ENCODE measurements around the gene KIF1A. TPM values are rescaled to one million over a fixed set of nuclear protein-coding genes. Genes with fewer than 3 reads are reported as not detected.

Gene KIF1A
- total and polyA plus RNA-seq, 2 experiments from 2014 or later = 16.1 to 16.5 TPM

- Histone ChIP-seq H3K27ac (no peak overlapping the region), H3K9me3 (ENCODE audit: low read depth) (no peaks in the 10 kb centered on the region), H3K79me2 (no peaks in the 10 kb centered on the region), H3K27me3 (peaks cover 21% of the 10 kb centered on the region), H2AFZ (no peak overlapping the region), H3K9me2 (replicated peaks; ENCODE audit: insufficient read depth) (no peaks in the 10 kb centered on the region), H3K4me1 (ENCODE audit: insufficient read depth) (peaks cover 4% of the 10 kb centered on the region), H3K4me3 (no peak overlapping the region), H3K4me2 (no peak overlapping the region), H3K36me3 (replicated peaks; ENCODE audit: insufficient read depth, low read depth) (no peaks in the 10 kb centered on the region), H4K20me1 (ENCODE audit: insufficient read depth, poor library complexity, severe bottlenecking) (no peaks in the 10 kb centered on the region)
- 95% methylated on average over 11 of the region's 11 CpGs for WGBS (ENCODE audit: low lambda C conversion rate, missing lambda C conversion rate)
- no peak for DNase-seq (ENCODE audit: low spot score)
- TF ChIP-seq, protein P1, sequence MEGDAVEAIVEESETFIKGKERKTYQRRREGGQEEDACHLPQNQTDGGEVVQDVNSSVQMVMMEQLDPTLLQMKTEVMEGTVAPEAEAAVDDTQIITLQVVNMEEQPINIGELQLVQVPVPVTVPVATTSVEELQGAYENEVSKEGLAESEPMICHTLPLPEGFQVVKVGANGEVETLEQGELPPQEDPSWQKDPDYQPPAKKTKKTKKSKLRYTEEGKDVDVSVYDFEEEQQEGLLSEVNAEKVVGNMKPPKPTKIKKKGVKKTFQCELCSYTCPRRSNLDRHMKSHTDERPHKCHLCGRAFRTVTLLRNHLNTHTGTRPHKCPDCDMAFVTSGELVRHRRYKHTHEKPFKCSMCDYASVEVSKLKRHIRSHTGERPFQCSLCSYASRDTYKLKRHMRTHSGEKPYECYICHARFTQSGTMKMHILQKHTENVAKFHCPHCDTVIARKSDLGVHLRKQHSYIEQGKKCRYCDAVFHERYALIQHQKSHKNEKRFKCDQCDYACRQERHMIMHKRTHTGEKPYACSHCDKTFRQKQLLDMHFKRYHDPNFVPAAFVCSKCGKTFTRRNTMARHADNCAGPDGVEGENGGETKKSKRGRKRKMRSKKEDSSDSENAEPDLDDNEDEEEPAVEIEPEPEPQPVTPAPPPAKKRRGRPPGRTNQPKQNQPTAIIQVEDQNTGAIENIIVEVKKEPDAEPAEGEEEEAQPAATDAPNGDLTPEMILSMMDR (IDR thresholded peaks at IDR 0.05; ENCODE audit: poor library complexity) = no peak
- TF ChIP-seq EZH2 (IDR thresholded peaks at IDR 0.05; ENCODE audit: borderline replicate concordance) = no peak
- TF ChIP-seq EZH2phosphoT487 (IDR thresholded peaks at IDR 0.05; ENCODE audit: low read depth, severe bottlenecking, unreplicated experiment) = no peak
Observed at GRCh38 chr2:240814946-240815760, 4.9 kb downstream of the KIF1A start.

- Histone ChIP-seq H3K4me2 (no peak overlapping the region), H3K9me3 (ENCODE audit: low read depth) (no peaks in the 10 kb centered on the region), H2AFZ (no peak overlapping the region), H3K4me3 (no peak overlapping the region), H3K4me1 (ENCODE audit: insufficient read depth) (peaks cover 3% of the 10 kb centered on the region), H3K36me3 (replicated peaks; ENCODE audit: insufficient read depth, low read depth) (no peaks in the 10 kb centered on the region), H3K27me3 (peaks cover 18% of the 10 kb centered on the region), H3K9me2 (replicated peaks; ENCODE audit: insufficient read depth) (no peaks in the 10 kb centered on the region), H4K20me1 (ENCODE audit: insufficient read depth, poor library complexity, severe bottlenecking) (no peaks in the 10 kb centered on the region), H3K27ac (no peak overlapping the region), H3K79me2 (no peaks in the 10 kb centered on the region)
- no peak for DNase-seq (ENCODE audit: low spot score)
- TF ChIP-seq EZH2 (IDR thresholded peaks at IDR 0.05; ENCODE audit: borderline replicate concordance) = no peak
- no peak for TF ChIP-seq EZH2phosphoT487 (IDR thresholded peaks at IDR 0.05; ENCODE audit: low read depth, severe bottlenecking, unreplicated experiment)
- TF ChIP-seq, protein P1 (IDR thresholded peaks at IDR 0.05; ENCODE audit: poor library complexity) = no peak
- WGBS (ENCODE audit: low lambda C conversion rate, missing lambda C conversion rate) = 90% methylated on average over 4 of the region's 4 CpGs
Observed at GRCh38 chr2:240814280-240814679, 5.7 kb downstream of the KIF1A start.

DNA sequence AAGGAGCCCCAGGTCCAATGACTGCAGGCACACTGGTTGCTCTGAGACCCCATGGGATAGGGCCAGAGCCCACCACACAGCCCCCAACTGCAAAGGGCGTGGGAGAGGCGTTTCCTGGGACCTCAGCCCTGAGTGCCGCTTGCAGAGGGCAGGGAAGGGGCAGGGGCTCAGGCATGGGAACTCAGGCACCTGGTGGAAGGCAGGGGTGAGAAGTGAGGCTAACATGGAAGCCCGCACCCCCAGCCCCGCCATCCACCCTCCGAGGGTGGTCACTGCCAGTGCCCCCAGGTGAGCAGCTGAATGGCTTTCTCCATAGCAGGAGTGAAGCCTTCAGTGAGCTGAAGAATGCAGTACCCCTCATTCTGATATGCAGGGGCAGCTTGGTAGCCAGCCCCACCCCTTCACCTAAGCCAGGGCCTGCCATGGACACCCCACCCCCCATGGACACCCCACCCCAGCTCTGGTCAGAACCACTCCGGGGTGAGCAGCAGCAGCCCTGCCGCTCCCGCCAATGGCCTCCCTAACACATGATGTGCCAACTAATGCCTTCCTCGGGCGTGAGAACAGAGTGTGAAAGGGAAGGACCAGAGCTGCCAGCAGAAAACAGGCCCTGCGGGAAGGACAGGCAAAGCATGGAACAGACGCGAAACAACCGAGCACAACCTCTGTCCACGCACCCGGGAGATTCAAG, 6.6 kb downstream of the KIF1A start:
- Histone ChIP-seq H3K9me2 (replicated peaks; ENCODE audit: insufficient read depth) (no peaks in the 10 kb centered on the region), H3K4me1 (ENCODE audit: insufficient read depth) (no peaks in the 10 kb centered on the region), H3K27me3 (peaks cover 9% of the 10 kb centered on the region), H3K4me3 (no peak overlapping the region), H3K36me3 (replicated peaks; ENCODE audit: insufficient read depth, low read depth) (no peaks in the 10 kb centered on the region), H3K4me2 (no peak overlapping the region), H3K27ac (no peak overlapping the region), H3K79me2 (no peaks in the 10 kb centered on the region), H2AFZ (no peak overlapping the region), H3K9me3 (ENCODE audit: low read depth) (no peaks in the 10 kb centered on the region), H4K20me1 (ENCODE audit: insufficient read depth, poor library complexity, severe bottlenecking) (no peaks in the 10 kb centered on the region)
- no peak for TF ChIP-seq EZH2 (IDR thresholded peaks at IDR 0.05; ENCODE audit: borderline replicate concordance)
- TF ChIP-seq, protein P1 (IDR thresholded peaks at IDR 0.05; ENCODE audit: poor library complexity) = no peak
- TF ChIP-seq EZH2phosphoT487 (IDR thresholded peaks at IDR 0.05; ENCODE audit: low read depth, severe bottlenecking, unreplicated experiment) = no peak
- no peak for DNase-seq (ENCODE audit: low spot score)
- WGBS (ENCODE audit: low lambda C conversion rate, missing lambda C conversion rate) = 96% methylated on average over 17 of the region's 17 CpGs

Data from hepatocyte (in vitro differentiated cells).